Activated CD8-positive, alpha-beta memory T cell treated with anti-CD3 and anti-CD28 coated beads for 4 hours (primary cell): ENCODE results near the gene HPDL.
"Not testable (repeated sequence)": the region's sequence is repeated elsewhere in the genome, so short reads cannot be mapped to it uniquely, and the experiment has no call there.

Source experiments
- DNase-seq, 2 donors: peaks; one replicate each; pipeline ENCODE4 v3.0.0-alpha.2; 2020; ENCODE audit warnings: low read depth in 2 of 2

HPDL gene

GRCh38 chr1:45351508-45351907, 24.8 kb downstream of the HPDL start:
- DNase-seq, result no peak

- no peak for DNase-seq
Observed at GRCh38 chr1:45353685-45354084, 27.0 kb downstream of the HPDL start.

- no peak for DNase-seq
Observed at GRCh38 chr1:45354838-45355237, 28.1 kb downstream of the HPDL start.

DNA sequence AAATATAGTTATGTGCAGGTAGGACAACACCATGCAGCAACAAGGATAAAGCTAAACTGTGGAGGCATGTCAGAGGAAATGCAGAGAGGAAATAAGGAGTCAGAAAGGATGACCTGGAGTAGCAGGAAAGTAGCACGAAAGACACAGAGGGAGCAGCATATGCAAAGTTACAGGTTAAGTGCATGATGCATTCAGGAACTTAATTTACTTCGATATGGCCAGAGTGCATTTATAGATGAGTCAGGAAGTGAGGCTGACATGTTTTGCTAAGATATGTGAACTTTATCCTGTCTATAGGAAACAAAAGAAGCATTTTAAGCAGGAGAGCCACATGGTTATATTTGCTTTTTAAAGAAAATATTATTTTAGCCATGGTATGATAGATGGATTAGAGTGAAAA, 29.0 kb downstream of the HPDL start:
- DNase-seq, result no peak

DNA sequence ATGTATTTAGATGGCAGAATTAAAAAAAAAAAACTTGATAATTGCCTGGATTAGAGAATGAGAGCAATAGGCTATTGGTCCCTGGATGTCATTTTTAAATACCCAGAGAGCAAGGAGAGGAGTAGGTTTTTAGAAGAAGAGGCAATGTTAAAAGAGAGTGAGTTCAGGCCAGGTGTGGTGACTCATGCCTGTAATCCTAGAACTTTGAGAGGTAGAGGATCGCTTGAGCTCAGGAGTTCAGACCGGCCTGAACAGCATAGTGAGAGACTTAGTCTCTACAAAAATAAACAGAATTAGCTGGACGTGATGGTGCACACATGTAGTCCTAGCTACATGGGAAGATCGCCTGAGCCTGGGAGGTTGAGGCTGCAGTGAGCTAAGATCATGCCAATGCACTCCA, 29.5 kb downstream of the HPDL start:
- no peak for DNase-seq

GRCh38 chr1:45359882-45360513, 33.3 kb downstream of the HPDL start:
- no peak for DNase-seq

- not testable (repeated sequence) for DNase-seq
Observed at GRCh38 chr1:45360981-45361380, 34.3 kb downstream of the HPDL start.

- no peak for DNase-seq
Observed at GRCh38 chr1:45364294-45364693, 37.6 kb downstream of the HPDL start.

GRCh38 chr1:45365051-45365450, 38.4 kb downstream of the HPDL start:
- no peak for DNase-seq

GRCh38 chr1:45370575-45370974, 43.9 kb downstream of the HPDL start:
- DNase-seq, result no peak

DNA sequence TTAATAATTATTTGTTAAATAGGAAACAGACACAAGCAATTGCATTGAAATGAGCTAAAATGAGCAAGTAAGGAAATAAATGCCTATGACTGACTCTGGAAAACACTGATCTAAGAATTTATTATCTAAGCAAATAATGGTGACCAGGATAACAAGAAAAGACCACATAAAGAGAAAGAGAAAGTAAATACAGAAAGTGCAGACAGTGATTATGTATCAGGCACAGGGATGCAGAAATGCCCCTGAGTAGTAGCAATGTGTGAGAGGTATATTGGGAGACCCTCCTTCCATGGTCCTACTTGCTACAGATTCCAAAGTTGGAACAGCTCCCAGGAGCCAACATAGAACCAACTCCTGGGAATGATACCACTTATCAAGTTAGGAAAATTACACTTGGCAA, 46.9 kb downstream of the HPDL start:
- DNase-seq, result no peak

DNA sequence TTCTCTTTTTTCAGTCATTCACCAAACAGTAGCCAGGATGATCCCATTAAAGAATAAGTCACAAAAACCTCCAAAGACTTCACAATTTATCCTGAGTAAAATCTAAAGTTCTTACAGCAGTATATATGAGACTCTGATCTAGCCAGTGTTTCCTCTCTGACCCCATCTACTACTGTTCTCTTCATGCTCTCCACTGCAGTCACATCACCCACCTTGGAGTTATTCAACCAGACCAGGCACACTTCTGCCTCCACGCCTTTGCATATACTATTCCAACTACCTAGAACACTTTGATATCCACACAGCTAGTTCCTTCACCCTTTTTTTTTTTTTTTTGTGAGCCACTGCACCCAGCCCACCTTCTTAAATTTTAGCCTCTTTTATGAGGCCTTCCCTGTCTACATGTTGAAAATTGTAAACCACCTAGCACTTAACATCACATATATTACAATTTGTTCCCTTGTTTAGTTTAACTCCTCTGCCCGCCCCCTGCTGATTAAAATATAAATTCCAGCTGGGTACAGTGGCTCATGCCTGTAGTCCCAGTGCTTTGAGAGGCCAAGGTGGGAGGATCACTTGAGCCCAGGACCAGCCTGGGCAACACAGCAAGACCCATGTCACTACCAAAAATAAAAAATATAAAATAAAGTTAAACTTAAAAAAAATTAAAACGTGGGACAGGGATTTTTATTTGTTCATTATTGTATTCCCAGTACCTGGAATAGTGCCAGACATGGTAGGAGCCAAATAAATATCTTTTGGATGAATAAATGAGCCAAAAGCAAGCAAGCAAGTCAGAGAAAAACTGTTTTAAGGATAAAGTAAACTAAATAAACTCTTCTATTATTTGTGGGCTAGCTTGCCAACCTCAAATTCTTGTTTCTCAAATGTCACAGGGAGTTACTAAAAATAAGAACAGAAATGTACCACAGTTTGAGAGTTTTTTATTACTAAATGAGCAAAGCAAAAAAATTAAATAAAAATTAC, 48.7 kb downstream of the HPDL start:
- no peak for DNase-seq

- no peak for DNase-seq
Observed at GRCh38 chr1:45378184-45378583, 51.5 kb downstream of the HPDL start.
